HG03175 (cell line): ENCODE data around the gene GOLPH3L.
"Not testable (repeated sequence)": the region's sequence is repeated elsewhere in the genome, so short reads cannot be mapped to it uniquely, and the experiment has no call there.

Source experiments
- ATAC-seq: cut with Tn5 transposase; IDR thresholded peaks from one replicate; pipeline ENCODE4 v1.9.1; 2021; ENCODE audit warnings: mild to moderate bottlenecking, moderate library complexity; ENCODE audit not compliant: unreplicated experiment

GOLPH3L gene

DNA sequence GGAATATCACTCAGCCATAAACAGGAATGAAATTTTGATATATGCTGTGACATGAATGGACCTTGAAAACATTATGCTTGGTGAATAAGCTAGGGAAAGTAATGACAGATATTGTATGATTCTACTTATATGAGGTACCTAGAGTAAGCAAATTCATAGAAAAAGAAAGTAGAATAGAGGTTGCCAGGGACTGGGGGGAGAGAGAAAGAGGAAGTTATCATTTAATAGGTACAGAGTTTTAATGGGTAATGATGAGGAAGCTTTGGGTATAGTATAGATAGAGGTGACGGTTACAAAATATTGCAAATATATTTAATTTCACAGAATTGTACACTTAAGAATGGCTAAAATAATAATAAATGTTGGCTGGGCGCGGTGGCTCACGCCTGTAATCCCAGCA, 36.4 kb downstream of the GOLPH3L start:
- ATAC-seq, result no peak

DNA sequence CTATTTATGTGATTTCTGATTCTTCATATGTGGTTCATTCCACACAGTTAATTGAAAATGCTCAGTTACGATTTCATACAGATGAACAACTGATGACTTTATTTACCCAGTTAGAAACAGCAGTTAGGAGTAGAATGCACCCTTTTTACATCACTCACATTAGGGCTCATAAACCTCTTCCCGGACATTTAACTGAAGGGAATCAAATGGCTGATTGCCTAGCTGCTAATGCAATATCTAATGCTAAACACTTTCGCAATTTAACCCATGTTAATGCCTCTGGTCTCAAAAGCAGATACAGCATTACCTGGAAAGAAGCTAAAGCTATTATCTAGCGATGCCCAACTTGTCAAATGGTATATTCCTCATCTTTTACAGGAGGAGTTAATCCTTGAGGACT, 39.9 kb downstream of the GOLPH3L start:
- ATAC-seq, result not testable (repeated sequence)

DNA sequence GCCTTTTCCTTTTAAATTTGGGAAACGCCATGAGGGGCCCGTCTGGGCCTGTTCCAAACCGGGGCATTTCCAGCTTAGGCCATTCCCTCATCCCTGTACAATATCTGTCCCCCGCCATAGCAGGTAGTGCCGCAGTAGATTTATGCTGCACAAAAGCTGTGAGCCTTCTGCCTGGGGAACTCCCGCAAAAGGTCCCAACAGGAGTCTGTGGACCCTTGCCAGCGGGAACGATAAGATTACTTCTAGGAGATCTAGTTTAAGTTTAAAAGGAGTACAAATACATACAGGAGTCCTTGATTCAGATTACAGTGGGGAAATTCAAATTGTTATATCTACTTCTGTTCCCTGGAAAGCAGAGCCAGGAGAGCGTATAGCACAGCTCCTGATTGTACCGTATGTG, 42.3 kb downstream of the GOLPH3L start:
- not testable (repeated sequence) for ATAC-seq

- ATAC-seq, result no peak
These were observed 46.8 kb downstream of the GOLPH3L start for GRCh38 chr1:150650193-150650592.

- ATAC-seq, result no peak
These were observed 47.4 kb downstream of the GOLPH3L start for GRCh38 chr1:150649441-150650075.

DNA sequence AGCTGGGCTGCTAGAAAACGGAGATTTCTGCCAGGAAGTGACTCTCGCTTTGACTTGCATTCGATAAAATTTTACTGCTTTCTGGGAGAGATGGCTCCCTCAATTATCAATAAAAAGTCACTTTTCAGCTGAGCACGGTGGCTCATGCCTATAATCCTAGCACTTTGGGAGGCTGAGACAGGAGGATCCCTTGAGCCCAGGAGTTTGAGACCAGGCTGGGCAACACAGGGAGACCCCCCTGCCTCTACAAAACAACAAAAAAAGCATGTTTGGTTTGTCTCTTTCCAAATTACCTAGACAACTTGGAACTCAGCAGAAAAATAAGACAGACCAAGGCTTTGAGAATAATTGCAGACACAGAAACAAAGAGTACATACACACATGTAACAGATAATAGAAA, 54.7 kb downstream of the GOLPH3L start:
- ATAC-seq, result no peak

- ATAC-seq, result not testable (repeated sequence)
These were observed 55.7 kb downstream of the GOLPH3L start for GRCh38 chr1:150641126-150641815.

DNA sequence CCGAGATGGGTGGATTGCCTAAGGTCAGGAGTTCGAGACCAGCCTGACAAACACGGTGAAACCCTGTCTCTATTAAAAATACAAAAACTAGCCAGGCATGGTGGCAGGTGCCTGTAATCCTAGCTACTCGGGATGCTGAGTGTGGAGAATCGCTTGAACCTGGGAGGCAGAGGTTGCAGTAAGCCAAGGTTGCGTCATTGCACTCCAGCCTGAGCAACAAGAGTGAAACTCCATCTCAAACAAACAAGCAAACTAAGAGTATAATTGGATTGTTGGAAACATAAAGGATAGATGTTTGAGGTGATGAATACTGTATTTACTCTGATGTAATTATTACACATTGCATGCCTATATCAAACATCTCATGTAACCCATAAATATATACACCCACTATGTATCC, 58.5 kb downstream of the GOLPH3L start:
- not testable (repeated sequence) for ATAC-seq

DNA sequence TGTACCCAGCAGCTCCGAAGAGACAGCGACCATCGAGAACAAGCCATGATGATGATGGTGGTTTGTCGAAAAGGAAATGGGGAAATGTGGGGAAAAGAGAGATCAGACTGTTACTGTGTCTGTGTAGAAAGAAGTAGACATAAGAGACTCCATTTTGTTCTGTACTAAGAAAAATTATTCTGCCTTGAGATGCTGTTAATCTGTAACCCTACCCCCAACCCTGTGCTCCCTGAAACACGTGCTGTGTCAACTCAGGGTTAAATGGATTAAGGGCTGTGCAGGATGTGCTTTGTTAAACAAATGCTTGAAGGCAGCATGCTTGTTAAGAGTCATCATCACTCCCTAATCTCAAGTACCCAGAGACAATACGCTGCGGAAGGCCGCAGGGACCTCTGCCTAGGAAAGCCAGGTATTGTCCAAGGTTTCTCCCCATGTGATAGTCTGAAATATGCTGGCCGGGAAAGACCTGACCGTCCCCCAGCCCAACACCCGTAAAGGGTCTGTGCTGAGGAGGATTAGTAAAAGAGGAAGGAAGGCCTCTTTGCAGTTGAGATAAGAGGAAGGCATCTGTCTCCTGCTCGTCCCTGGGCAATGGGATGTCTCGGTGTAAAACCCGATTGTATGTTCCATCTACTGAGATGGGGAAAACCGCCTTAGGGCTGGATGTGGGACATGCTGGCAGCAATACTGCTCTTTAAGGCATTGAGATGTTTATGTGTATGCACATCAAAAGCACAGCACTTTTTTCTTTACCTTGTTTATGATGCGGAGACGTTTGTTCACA, 61.9 kb downstream of the GOLPH3L start:
- ATAC-seq, result not testable (repeated sequence)

- peak; percentile 94 for ATAC-seq
These were observed 67.6 kb downstream of the GOLPH3L start, which contains the start of gene ENSA for GRCh38 chr1:150629115-150629928. Gene ENSA (minus strand): TSS chr1:150629612. CDS start chr1:150629470, 142 bp downstream.

DNA sequence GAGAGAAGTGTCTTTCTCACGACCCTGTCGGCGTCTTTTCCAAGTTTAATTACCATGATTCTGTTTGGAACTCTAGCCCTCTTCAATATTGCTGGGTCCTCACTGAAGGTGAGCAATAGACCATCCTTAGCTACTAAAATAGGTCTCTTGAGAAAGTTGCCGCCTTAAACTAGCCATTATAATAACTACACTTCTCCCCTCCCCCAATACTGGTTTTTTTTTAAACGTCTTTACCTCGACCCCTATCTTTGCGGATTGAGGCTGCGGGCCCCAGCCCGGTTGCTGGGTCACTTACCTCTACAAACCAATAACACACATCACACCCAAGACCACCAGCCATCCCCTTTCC, 68.2 kb downstream of the GOLPH3L start:
- ATAC-seq, result no peak

DNA sequence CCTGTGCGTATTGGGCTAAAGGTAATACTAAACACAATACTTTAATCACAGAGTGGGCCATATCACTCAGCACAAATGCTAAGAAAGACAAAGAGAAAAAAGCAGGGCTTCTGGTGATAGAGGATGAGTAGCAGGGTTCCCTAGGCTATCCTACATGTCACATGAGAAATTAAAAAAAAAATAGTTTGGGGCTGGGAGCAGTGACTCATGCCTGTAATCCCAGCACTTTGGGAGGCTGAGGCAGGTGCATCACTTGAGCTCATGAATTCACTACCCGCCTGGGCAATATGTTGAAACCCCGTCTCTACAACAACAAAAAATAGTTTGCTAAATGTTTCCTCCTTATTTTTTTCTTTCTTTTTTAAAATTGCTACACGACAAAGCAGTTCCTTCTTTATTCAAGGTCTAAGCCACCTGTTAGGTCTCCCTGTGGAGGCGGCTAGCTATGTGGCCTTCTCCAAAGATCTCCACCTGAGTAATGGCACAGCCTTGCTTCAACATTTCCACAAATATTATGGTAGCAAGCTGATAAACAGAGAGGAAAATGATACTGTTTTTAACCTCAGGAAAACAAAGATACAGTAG, 69.0 kb downstream of the GOLPH3L start:
- no peak for ATAC-seq

DNA sequence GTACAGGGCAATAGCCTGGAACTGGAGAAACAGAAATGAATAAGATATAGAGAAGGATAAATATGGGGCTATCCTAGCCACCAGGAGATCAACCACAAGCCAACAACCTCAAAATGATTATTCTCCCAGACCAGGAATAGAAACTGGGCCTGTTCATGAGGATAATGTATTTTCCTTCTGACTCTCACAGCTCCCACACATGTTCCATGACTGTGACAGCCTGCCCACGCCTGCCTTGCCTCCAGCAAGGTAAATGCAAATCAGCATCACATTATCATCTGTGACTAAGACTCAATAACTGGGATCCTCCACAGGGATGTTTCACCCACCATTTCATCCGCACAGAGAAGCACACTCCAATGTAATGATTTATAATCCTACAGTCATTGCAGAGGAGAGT, 70.8 kb downstream of the GOLPH3L start:
- ATAC-seq, result no peak

GRCh38 chr1:150624546-150624945, 72.4 kb downstream of the GOLPH3L start:
- not testable (repeated sequence) for ATAC-seq

GRCh38 chr1:150624134-150624533, 72.8 kb downstream of the GOLPH3L start:
- not testable (repeated sequence) for ATAC-seq

DNA sequence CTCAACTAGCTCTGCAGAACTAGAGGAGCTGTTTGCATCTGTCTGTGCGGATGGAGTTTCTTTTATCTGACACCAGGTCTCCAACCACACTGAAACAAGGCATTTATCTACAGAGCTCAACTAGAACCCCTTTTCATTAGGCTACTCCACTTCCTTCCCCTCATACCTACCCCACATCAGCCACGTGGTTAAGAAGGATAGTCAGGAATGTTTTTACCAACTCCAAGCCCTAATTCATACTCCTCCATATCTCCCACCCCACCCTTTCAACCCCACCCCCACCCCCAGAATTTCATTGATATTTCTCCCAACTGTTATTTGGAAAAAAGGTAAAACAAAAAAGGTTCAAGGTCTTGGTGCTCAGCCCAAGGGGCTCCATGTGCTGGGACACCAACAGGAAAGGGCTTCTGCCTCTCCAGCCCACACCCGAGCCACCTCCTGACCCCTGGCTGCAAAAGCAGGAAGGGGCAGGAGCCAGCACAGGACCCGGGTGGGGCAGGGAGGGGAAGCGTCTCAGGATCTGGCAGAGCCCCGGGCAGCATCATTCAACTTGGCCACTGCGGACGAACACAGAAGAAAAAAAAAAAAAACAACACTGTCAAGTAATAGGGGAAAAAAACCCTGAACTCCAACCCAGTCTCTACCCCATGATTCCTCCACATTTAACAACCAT, 74.5 kb downstream of the GOLPH3L start:
- no peak for ATAC-seq

- no peak for ATAC-seq
These were observed 75.3 kb downstream of the GOLPH3L start for GRCh38 chr1:150621497-150622302.

- ATAC-seq, result no peak
These were observed 76.0 kb downstream of the GOLPH3L start for GRCh38 chr1:150620919-150621318.
